IMR-90 (cell line): ENCODE data around the gene MYL6. TPM values are rescaled to one million over a fixed set of nuclear protein-coding genes. Genes with fewer than 3 reads are reported as not detected.
A peak's percentile ranks its signal among the peaks of the same experiment; 100 is the strongest.

ENCODE experiments used
- ATAC-seq: fragments of 200-7000 bp; cut with Tn5 transposase; 2 replicates; pipeline ENCODE4 v1.9.1; 2020; ENCODE audit warnings: low read depth, mild to moderate bottlenecking, moderate library complexity
- BruUV-seq: library from RNA; stranded (reverse); fragments of 400-500 nt; replicated peaks from 2 replicates; lab custom pipeline; 2021; lab: Mats Ljungman, UMichigan
- CTCF ChIA-PET: fragments of 300-600 bp; formaldehyde crosslinking; extraction: SDS; loops from one replicate; lab custom pipeline; 2021; ENCODE audit warnings: antibody characterized with exemption; lab: Yijun Ruan, JAX
- POLR2A ChIA-PET: fragments of 300-600 bp; sonication (Branson Sonifier 250); formaldehyde crosslinking; loops from one replicate; lab custom pipeline; 2022; ENCODE audit warnings: antibody characterized with exemption; ENCODE audit not compliant: unreplicated experiment; lab: Charles Lee
- DNase-seq: peaks from one replicate; pipeline ENCODE4 v3.0.0; 2013
- H2AFZ ChIP-seq: replicated peaks from 2 replicates; pipeline ENCODE3; 2013; ENCODE audit warnings: low read length, mild to moderate bottlenecking; ENCODE audit not compliant: poor library complexity
- H2AK5ac ChIP-seq: 2 replicates; pipeline ENCODE4 v1.6.1; 2013; ENCODE audit warnings: low read depth, low read length, inconsistent platforms
- H2AK9ac ChIP-seq: replicated peaks from 2 replicates; pipeline ENCODE3; 2013; ENCODE audit warnings: mild to moderate bottlenecking, low read depth, low read length, moderate library complexity; ENCODE audit not compliant: poor library complexity
- H2BK120ac ChIP-seq: 2 replicates; pipeline ENCODE4 v1.6.1; 2013; ENCODE audit warnings: low read depth, low read length, inconsistent platforms
- H2BK15ac ChIP-seq: 3 replicates; pipeline ENCODE4 v1.6.1; 2013; ENCODE audit warnings: low read depth, low read length, inconsistent platforms
- H2BK20ac ChIP-seq: 2 replicates; pipeline ENCODE4 v1.6.1; 2013; ENCODE audit warnings: low read depth, mild to moderate bottlenecking, inconsistent platforms, low read length, moderate library complexity
- H2BK5ac ChIP-seq: 2 replicates; pipeline ENCODE4 v1.6.1; 2013; ENCODE audit warnings: mild to moderate bottlenecking, low read depth, low read length, inconsistent platforms; ENCODE audit not compliant: poor library complexity, severe bottlenecking
- H3K14ac ChIP-seq: replicated peaks from 2 replicates; pipeline ENCODE4 v1.6.1; 2013; ENCODE audit warnings: low read depth, low read length, inconsistent platforms
- H3K18ac ChIP-seq: 2 replicates; pipeline ENCODE4 v1.6.1; 2013; ENCODE audit warnings: low read depth, low read length, control low read depth
- H3K23ac ChIP-seq: 2 replicates; pipeline ENCODE4 v1.6.1; 2013; ENCODE audit warnings: low read depth, low read length, inconsistent platforms
- H3K27ac ChIP-seq: 2 replicates; pipeline ENCODE4 v1.5.1; 2013; ENCODE audit warnings: mild to moderate bottlenecking, control low read depth, low read length; ENCODE audit not compliant: insufficient read depth
- H3K27me3 ChIP-seq: 2 replicates; pipeline ENCODE4 v1.6.1; 2013; ENCODE audit warnings: low read length; ENCODE audit not compliant: control insufficient read depth, insufficient read depth
- H3K36me3 ChIP-seq: 2 replicates; pipeline ENCODE4 v1.6.1; 2013; ENCODE audit warnings: low read length, mixed read lengths; ENCODE audit not compliant: control insufficient read depth, insufficient read depth
- H3K4ac ChIP-seq: 2 replicates; pipeline ENCODE4 v1.6.1; 2013; ENCODE audit warnings: low read depth, low read length, inconsistent platforms
- H3K4me1 ChIP-seq: 2 replicates; pipeline ENCODE4 v1.6.1; 2013; ENCODE audit warnings: low read length, mixed read lengths; ENCODE audit not compliant: control insufficient read depth, insufficient read depth
- H3K4me2 ChIP-seq: 2 replicates; pipeline ENCODE4 v1.6.1; 2013; ENCODE audit warnings: low read depth, mild to moderate bottlenecking, control low read depth, low read length, moderate library complexity
- H3K4me3 ChIP-seq: 2 replicates; pipeline ENCODE4 v1.5.1; 2013; ENCODE audit warnings: low read depth, mild to moderate bottlenecking, control low read depth, low read length, moderate library complexity; ENCODE audit not compliant: insufficient read depth
- H3K56ac ChIP-seq: 2 replicates; pipeline ENCODE4 v1.6.1; 2013; ENCODE audit warnings: low read length, inconsistent platforms; ENCODE audit not compliant: insufficient read depth; ENCODE audit errors: extremely low read depth
- H3K79me1 ChIP-seq, 2 experiments: 2 replicates each; pipeline ENCODE4 v1.6.1; 2013; ENCODE audit warnings: low read length in 2 of 2, inconsistent platforms in 1 of 2, low read depth in 1 of 2
- H3K9ac ChIP-seq: 2 replicates; pipeline ENCODE4 v1.6.1; 2013; ENCODE audit warnings: low read depth, low read length, control low read depth
- H3K9me1 ChIP-seq: 2 replicates; pipeline ENCODE4 v1.6.1; 2013; ENCODE audit warnings: low read length, inconsistent platforms; ENCODE audit not compliant: insufficient read depth
- H3K9me3 ChIP-seq: 2 replicates; pipeline ENCODE4 v1.6.1; 2013; ENCODE audit warnings: low read length; ENCODE audit not compliant: control insufficient read depth, insufficient read depth
- H4K20me1 ChIP-seq: 2 replicates; pipeline ENCODE4 v1.6.1; 2013; ENCODE audit warnings: low read length, inconsistent platforms; ENCODE audit not compliant: insufficient read depth
- H4K5ac ChIP-seq: 2 replicates; pipeline ENCODE4 v1.6.1; 2013; ENCODE audit warnings: mild to moderate bottlenecking, low read depth, low read length, control low read depth
- H4K8ac ChIP-seq, 2 experiments: 2 replicates each; pipeline ENCODE4 v1.6.1; 2013; ENCODE audit warnings: low read depth in 2 of 2, low read length in 2 of 2, control low read depth in 1 of 2, inconsistent platforms in 1 of 2
- H4K91ac ChIP-seq: 2 replicates; pipeline ENCODE4 v1.6.1; 2013; ENCODE audit warnings: low read depth, low read length, inconsistent platforms; ENCODE audit not compliant: insufficient read depth
- MXI1 ChIP-seq: IDR thresholded peaks from 2 replicates; pipeline ENCODE4 v1.6.1; 2012; ENCODE audit warnings: low read depth, mild to moderate bottlenecking, low read length, moderate library complexity, borderline replicate concordance
- SMC3 ChIP-seq: fragments of 150-350 bp; IDR thresholded peaks from 2 replicates; pipeline ENCODE4 v1.6.1; 2016; ENCODE audit warnings: low read depth, mild to moderate bottlenecking, antibody characterized with exemption, low read length, moderate library complexity
- WGBS, 2 experiments: methylation state at CpG; one replicate each; pipeline versions ENCODE4 v1.1.5 to v1.1.7; 2013; ENCODE audit warnings: missing lambda C conversion rate in 2 of 2; ENCODE audit not compliant: insufficient read length in 1 of 2; ENCODE audit errors: extremely low coverage in 2 of 2; 5-methylcytosine and 5-hydroxymethylcytosine counted together
- dilution Hi-C: fragments of 300-500 bp; cut with HindIII; formaldehyde crosslinking; loops from one replicate; pipeline ENCODE4 v1.14.3; 2018; ENCODE audit warnings: low sequenced_read_pairs; ENCODE audit not compliant: unreplicated experiment
- in situ Hi-C: fragments of 300-500 bp; cut with MboI; formaldehyde crosslinking; loops from 3 replicates; pipeline ENCODE4 v1.14.3; 2019; ENCODE audit warnings: low sequenced_read_pairs, inconsistent platforms, mixed read lengths
- intact Hi-C: fragments of 100-400 bp; cut with micrococcal nuclease; formaldehyde crosslinking; loops from 2 replicates; pipeline ENCODE4 v1.10.0; 2022
- polyA plus RNA-seq, 3 experiments: library from polyadenylated mRNA; depleted of rRNA; stranded (reverse); fragments of >200 nt; gene quantifications; 2 replicates each; pipeline ENCODE4 v1.2.3, GENCODE V29; 2012; ENCODE audit warnings: low replicate concordance in 1 of 3
- total RNA-seq: library from RNA; depleted of rRNA; stranded (reverse); fragments of >200 nt; gene quantifications from 2 replicates; pipeline ENCODE4 v1.2.3, GENCODE V29; 2012
- TF ChIP-seq, protein P1 (sequence below): conservative IDR thresholded peaks from 2 replicates; pipeline ENCODE4 v1.5.1; 2012; ENCODE audit warnings: mild to moderate bottlenecking, low read depth, low read length, improper control_type of control experiment

MYL6 gene
- total and polyA plus RNA-seq, 2 of the 4 experiments (the other 2 are of a cell fraction), result 4,816 to 6,979 TPM

DNA sequence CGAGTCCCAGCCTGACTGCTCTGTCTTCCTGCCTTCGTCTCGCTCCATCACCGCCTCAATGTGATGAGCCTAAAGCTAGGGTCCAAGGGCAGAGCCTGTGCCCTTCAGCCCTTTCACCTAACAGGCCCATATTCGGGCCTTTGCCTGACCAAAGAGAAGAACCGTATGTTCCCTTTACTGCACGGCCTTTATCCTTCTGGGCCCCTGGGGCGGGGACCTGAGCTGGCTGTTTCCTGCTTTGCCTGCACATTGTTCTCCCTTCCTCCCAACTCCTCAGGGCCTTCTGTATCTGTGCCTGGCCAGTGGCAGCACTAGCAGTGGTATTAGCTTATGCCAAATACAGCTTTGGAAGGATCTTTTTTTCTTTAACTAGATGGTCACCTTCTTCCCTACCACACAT is 14.3 kb upstream of the MYL6 start:
- dilution Hi-C loops, result no loop called here
- Histone ChIP-seq H3K4ac (no peak overlapping the region), H4K91ac (no peak overlapping the region), H3K4me1 (no peaks in the 10 kb centered on the region; the same call in 1 of the 2 replicates), H3K18ac (no peak overlapping the region), H3K56ac (no peak overlapping the region), H3K14ac (no peak overlapping the region), H4K5ac (no peak overlapping the region), H3K4me2 (no peak overlapping the region), H3K9ac (no peak overlapping the region), H3K9me3 (no peaks in the 10 kb centered on the region), H4K8ac (no peak overlapping the region), H3K4me3 (no peak overlapping the region), H3K23ac (no peak overlapping the region), H3K79me1 (peaks cover 3 to 5% of the 10 kb centered on the region in 2 experiments; a peak in 1 of 4 replicates), H2AK5ac (no peak overlapping the region), H3K27me3 (no peaks in the 10 kb centered on the region), H3K9me1 (peaks cover 12% of the 10 kb centered on the region), H3K27ac (no peak overlapping the region), H2AK9ac (no peak overlapping the region), H2AFZ (no peak overlapping the region), H2BK20ac (no peak overlapping the region), H3K36me3 (peaks cover 49% of the 10 kb centered on the region), H4K20me1 (no peaks in the 10 kb centered on the region; the same call in 1 of the 2 replicates), H2BK120ac (no peak overlapping the region), H2BK15ac (no peak overlapping the region), H2BK5ac (no peak overlapping the region)
- CTCF ChIA-PET, result no interaction called here
- no peak for DNase-seq
- no peak for ATAC-seq
- TF ChIP-seq SMC3 (no peak), MXI1 (no peak)
- TF ChIP-seq, protein P1, sequence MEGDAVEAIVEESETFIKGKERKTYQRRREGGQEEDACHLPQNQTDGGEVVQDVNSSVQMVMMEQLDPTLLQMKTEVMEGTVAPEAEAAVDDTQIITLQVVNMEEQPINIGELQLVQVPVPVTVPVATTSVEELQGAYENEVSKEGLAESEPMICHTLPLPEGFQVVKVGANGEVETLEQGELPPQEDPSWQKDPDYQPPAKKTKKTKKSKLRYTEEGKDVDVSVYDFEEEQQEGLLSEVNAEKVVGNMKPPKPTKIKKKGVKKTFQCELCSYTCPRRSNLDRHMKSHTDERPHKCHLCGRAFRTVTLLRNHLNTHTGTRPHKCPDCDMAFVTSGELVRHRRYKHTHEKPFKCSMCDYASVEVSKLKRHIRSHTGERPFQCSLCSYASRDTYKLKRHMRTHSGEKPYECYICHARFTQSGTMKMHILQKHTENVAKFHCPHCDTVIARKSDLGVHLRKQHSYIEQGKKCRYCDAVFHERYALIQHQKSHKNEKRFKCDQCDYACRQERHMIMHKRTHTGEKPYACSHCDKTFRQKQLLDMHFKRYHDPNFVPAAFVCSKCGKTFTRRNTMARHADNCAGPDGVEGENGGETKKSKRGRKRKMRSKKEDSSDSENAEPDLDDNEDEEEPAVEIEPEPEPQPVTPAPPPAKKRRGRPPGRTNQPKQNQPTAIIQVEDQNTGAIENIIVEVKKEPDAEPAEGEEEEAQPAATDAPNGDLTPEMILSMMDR, result no peak
- BruUV-seq, result TSS peak; percentile 90
- intact Hi-C loops, result no loop called here
- 93% methylated on average over 3 of the region's 8 CpGs; no CpG with 5 or more reads in 1 of the 2 experiments for WGBS, 2 experiments
- POLR2A ChIA-PET, result no interaction called here
- in situ Hi-C loops, result no loop called here
